ELF-1 (cell line): Measurements from ENCODE around the gene CEACAM5.

Source experiments
- DNase-seq: peaks from one replicate; pipeline ENCODE4 v3.0.0-alpha.2; 2016; ENCODE audit warnings: low read depth, low spot score

The CEACAM5 gene

DNA sequence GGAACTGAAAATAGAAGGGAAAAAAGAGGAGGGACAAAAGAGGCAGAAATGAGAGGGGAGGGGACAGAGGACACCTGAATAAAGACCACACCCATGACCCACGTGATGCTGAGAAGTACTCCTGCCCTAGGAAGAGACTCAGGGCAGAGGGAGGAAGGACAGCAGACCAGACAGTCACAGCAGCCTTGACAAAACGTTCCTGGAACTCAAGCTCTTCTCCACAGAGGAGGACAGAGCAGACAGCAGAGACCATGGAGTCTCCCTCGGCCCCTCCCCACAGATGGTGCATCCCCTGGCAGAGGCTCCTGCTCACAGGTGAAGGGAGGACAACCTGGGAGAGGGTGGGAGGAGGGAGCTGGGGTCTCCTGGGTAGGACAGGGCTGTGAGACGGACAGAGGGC lies at the start of gene CEACAM5:
CEACAM5 (plus strand) TSS at position 146 of the 400 bp plus-strand sequence; CDS start at position 252, 106 bp downstream.
- DNase-seq = no peak

- DNase-seq = no peak
These were observed 42.4 kb upstream of the CEACAM5 start for GRCh38 chr19:41666075-41666474.

- no peak for DNase-seq
These were observed 40.1 kb upstream of the CEACAM5 start for GRCh38 chr19:41668315-41668714.

DNA sequence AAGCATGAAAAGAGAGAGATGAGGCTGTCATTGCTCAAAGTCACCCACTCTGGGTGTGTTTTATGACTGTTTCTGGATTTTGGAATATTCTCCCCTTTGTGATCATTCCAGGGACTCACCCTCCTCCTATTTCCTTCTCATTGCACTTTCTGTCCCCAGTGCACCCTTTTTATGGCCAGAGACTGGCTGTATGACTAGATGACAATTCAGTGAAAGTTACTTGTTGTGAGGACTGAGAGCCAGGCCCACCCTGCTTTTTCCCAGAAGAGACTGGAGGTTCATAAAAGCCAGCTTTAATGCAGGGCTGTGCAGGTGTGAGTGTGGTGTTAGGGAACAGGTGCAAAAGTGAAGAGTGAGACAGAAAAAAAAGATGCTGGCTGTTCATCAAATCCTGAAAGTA lies 37.7 kb upstream of the CEACAM5 start:
- DNase-seq = no peak

- DNase-seq = no peak
These were observed 36.9 kb upstream of the CEACAM5 start for GRCh38 chr19:41671486-41671885.

- DNase-seq = no peak
These were observed 26.0 kb upstream of the CEACAM5 start for GRCh38 chr19:41682437-41682836.

- DNase-seq = no peak
These were observed 21.0 kb upstream of the CEACAM5 start for GRCh38 chr19:41687419-41687818.

- no peak for DNase-seq
These were observed 20.3 kb upstream of the CEACAM5 start, which contains the start of gene CEACAM7 for GRCh38 chr19:41688098-41688497. Gene CEACAM7 (minus strand): TSS chr19:41688270. CDS start chr19:41688165, 105 bp downstream.

- no peak for DNase-seq
These were observed 19.7 kb upstream of the CEACAM5 start for GRCh38 chr19:41688687-41689086.

DNA sequence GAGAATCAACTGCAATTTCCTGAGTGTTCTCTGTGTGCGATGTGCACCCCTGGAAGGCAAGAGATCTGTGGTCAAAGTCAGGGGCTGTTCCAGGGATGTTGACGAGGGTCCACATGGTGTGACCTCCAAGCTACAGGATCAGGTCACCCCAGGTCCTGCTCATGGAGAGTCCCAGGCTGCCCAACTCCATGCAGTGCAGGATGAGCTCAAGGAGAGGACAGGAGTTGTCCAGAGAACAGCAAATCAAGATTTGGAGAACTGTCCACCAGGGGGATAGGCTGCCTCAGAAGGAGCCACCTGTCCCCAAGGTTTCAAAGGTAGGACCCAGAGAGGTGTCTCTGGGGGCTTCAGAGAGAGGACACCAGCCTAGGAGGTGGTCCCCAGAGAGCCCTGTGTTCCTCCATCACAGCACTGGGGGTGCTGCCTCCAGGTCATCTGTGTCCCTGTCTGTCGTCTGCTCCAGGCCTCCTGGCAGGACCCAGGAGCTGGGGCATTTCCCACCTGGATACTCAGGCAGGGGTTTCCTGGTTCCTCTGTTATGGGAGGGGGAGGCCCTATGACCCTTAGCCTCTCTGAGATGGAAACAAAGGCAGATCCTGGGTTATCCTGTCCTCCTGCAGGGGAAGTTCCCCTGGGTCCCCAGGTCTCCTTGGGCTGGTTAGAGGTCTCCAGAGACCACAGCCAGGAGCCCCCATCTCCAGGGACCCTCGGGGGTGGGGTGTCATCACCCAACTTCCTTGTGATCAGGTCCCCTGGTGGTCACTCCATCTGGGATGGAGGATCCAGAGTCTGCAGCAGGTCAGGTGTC lies 18.2 kb upstream of the CEACAM5 start:
- DNase-seq = no peak

DNA sequence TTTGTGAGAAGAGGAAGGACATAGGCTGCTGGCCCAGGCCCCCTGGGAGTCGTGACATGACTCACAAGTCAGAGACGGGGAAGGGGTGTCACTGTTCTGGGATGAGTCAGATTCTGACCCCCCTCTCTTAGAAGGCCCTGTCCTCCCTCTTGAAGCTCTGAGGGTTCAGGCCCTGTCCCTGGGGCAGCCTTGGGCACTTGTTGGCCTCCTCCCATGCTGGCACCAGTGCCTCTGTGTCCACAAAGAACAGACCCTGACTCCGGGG lies 17.7 kb upstream of the CEACAM5 start:
- no peak for DNase-seq

DNA sequence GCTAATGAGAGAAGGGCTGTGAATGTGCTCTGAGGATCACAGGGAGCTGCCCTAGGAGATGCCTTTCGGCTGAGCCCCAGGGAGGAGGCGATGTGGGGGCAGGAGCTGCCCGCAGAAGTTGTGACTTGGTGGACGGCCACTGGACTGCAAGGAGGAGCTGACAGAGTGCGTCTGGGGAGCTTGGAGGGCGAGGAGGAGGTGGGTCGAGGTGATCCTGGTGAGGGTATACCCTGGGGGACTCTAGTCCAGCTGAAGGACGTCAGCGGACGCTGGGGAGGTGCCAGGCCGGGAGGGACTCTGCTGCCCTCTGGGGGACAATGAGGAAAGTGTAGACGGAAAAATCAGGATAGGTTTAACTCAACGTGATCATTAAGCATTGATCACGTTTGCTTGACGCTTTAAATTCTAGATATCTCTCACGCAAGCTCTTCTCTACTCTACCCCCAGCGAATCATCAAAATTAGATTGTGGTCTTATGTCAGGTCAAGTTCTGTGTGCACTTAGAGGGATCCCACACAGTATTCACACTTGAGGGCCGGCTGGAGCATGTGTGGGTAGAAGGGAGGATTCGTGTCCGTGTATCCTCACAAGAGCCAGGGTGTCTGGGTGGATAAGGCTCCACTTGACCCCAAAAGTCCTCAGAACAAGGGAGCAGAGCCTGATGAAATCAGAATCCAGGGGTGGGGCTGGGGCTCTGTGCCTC lies 17.0 kb upstream of the CEACAM5 start:
- DNase-seq = peak; percentile 21

GRCh38 chr19:41694196-41694595 lies 14.2 kb upstream of the CEACAM5 start:
- no peak for DNase-seq

- DNase-seq = no peak
These were observed 13.4 kb upstream of the CEACAM5 start for GRCh38 chr19:41694831-41695635.

- DNase-seq = no peak
These were observed 12.7 kb upstream of the CEACAM5 start for GRCh38 chr19:41695745-41696144.

DNA sequence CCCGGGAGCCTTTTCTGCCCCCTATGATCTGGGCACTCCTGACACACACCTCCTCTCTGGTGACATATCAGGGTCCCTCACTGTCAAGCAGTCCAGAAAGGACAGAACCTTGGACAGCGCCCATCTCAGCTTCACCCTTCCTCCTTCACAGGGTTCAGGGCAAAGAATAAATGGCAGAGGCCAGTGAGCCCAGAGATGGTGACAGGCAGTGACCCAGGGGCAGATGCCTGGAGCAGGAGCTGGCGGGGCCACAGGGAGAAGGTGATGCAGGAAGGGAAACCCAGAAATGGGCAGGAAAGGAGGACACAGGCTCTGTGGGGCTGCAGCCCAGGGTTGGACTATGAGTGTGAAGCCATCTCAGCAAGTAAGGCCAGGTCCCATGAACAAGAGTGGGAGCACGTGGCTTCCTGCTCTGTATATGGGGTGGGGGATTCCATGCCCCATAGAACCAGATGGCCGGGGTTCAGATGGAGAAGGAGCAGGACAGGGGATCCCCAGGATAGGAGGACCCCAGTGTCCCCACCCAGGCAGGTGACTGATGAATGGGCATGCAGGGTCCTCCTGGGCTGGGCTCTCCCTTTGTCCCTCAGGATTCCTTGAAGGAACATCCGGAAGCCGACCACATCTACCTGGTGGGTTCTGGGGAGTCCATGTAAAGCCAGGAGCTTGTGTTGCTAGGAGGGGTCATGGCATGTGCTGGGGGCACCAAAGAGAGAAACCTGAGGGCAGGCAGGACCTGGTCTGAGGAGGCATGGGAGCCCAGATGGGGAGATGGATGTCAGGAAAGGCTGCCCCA lies 11.8 kb upstream of the CEACAM5 start:
- DNase-seq = peak; percentile 14

DNA sequence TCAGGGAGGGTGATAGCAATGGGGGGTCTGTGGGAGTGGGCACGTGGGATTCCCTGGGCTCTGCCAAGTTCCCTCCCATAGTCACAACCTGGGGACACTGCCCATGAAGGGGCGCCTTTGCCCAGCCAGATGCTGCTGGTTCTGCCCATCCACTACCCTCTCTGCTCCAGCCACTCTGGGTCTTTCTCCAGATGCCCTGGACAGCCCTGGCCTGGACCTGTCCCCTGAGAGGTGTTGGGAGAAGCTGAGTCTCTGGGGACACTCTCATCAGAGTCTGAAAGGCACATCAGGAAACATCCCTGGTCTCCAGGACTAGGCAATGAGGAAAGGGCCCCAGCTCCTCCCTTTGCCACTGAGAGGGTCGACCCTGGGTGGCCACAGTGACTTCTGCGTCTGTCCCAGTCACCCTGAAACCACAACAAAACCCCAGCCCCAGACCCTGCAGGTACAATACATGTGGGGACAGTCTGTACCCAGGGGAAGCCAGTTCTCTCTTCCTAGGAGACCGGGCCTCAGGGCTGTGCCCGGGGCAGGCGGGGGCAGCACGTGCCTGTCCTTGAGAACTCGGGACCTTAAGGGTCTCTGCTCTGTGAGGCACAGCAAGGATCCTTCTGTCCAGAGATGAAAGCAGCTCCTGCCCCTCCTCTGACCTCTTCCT lies 11.1 kb upstream of the CEACAM5 start:
- DNase-seq = no peak

DNA sequence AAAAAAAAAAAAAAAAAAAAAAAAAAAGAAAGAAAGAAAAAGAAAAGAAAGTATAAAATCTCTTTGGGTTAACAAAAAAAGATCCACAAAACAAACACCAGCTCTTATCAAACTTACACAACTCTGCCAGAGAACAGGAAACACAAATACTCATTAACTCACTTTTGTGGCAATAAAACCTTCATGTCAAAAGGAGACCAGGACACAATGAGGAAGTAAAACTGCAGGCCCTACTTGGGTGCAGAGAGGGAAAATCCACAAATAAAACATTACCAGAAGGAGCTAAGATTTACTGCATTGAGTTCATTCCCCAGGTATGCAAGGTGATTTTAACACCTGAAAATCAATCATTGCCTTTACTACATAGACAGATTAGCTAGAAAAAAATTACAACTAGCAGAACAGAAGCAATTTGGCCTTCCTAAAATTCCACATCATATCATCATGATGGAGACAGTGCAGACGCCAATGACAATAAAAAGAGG lies 9.6 kb upstream of the CEACAM5 start:
- no peak for DNase-seq

DNA sequence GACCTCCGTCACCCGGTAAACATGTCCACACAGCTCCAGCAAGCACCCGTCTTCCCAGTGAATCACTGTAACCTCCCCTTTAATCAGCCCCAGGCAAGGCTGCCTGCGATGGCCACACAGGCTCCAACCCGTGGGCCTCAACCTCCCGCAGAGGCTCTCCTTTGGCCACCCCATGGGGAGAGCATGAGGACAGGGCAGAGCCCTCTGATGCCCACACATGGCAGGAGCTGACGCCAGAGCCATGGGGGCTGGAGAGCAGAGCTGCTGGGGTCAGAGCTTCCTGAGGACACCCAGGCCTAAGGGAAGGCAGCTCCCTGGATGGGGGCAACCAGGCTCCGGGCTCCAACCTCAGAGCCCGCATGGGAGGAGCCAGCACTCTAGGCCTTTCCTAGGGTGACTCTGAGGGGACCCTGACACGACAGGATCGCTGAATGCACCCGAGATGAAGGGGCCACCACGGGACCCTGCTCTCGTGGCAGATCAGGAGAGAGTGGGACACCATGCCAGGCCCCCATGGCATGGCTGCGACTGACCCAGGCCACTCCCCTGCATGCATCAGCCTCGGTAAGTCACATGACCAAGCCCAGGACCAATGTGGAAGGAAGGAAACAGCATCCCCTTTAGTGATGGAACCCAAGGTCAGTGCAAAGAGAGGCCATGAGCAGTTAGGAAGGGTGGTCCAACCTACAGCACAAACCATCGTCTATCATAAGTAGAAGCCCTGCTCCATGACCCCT lies 9.0 kb upstream of the CEACAM5 start:
- no peak for DNase-seq

GRCh38 chr19:41699968-41700323 lies 8.5 kb upstream of the CEACAM5 start:
- DNase-seq = no peak
